GM10248 (cell line): ENCODE results near the gene CCDC192.

Experiments used
- CTCF ChIA-PET: fragments of 300-600 bp; sonication (Branson Sonifier 250); formaldehyde crosslinking; extraction: SDS; loops from one replicate; lab custom pipeline; 2021; ENCODE audit warnings: antibody characterized with exemption; lab: Yijun Ruan, JAX
- POLR2A ChIA-PET: fragments of 350-650 bp; sonication (Branson Sonifier 250); formaldehyde crosslinking; extraction: SDS; loops from one replicate; lab custom pipeline; 2020; ENCODE audit warnings: antibody characterized with exemption; lab: Yijun Ruan, JAX
- DNase-seq: peaks from one replicate; pipeline ENCODE4 v3.0.0; 2012; ENCODE audit errors: extremely low spot score
- TF ChIP-seq, protein P1 (sequence below): IDR thresholded peaks from 2 replicates; pipeline ENCODE4 v1.5.1; 2012; ENCODE audit warnings: mild to moderate bottlenecking, low read depth; ENCODE audit errors: extremely low read depth, missing control alignments, control extremely low read depth

The CCDC192 gene

DNA sequence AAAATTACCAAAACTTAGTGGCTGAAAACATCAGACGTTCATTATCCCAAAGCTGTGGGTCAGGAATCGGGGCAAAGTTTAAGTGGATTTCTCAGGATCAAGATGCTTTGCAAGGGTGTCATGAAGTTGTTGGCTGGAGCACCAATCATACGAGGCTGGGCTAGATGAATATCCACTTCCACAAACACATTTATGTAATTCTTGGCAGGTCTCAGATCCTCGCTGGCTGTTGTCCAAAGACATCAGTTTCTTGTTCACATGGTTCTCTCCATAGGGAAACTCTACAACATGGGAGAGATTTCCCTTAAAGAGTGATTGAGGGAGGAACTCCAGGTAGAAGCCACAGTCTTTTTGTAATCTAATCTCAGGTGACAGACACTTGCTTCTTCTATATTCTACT, 20.2 kb upstream of the CCDC192 start:
- POLR2A ChIA-PET = no interaction called here
- CTCF ChIA-PET = interaction anchor here (1.0 kb wide), 1 partner anchor 14 kb away, joined by 3 read pairs; no protein-coding TSS in a partner anchor
- TF ChIP-seq, protein P1, sequence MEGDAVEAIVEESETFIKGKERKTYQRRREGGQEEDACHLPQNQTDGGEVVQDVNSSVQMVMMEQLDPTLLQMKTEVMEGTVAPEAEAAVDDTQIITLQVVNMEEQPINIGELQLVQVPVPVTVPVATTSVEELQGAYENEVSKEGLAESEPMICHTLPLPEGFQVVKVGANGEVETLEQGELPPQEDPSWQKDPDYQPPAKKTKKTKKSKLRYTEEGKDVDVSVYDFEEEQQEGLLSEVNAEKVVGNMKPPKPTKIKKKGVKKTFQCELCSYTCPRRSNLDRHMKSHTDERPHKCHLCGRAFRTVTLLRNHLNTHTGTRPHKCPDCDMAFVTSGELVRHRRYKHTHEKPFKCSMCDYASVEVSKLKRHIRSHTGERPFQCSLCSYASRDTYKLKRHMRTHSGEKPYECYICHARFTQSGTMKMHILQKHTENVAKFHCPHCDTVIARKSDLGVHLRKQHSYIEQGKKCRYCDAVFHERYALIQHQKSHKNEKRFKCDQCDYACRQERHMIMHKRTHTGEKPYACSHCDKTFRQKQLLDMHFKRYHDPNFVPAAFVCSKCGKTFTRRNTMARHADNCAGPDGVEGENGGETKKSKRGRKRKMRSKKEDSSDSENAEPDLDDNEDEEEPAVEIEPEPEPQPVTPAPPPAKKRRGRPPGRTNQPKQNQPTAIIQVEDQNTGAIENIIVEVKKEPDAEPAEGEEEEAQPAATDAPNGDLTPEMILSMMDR = no peak
- DNase-seq = no peak

DNA sequence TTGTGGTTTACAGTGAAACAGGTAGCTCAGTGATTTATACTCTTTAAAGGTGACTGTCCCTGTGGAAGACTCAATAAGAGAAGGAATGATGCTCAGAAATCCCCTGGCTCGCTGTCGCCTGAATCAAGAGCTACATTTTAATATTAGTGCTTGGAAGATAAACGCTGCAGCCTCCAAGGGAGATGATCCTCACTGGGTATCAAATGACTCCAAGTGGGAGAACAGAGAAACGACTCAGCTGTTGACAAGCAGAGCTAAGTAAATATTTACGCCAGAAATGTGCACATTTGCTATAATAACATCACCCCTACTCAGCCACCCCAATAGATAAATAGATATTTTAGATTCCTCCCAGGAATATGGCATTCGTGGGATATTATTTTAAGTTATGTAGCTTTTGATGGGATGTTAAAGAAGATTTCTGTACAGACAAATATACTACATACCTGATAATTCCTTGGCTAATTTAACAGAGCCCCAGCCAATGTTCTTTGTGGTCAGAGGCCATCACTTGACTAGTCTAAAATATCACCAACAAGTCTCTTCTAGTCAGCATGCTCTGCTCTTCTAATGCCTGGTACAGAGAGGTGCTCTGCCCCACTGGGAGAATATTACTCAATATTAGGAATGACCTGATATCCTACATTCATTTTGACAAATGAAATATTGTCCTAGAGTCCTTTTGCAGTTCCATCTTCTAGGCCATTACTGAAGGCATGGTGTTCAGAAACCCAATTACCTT, 18.3 kb upstream of the CCDC192 start:
- TF ChIP-seq, protein P1 = no peak
- CTCF ChIA-PET = interaction anchor here (1.0 to 1.2 kb wide), 3 partner anchors 8 to 40 kb away, joined by 3 read pairs; no protein-coding TSS in a partner anchor
- no peak for DNase-seq
- POLR2A ChIA-PET = interaction anchor here (0.6 kb wide), 1 partner anchor 156 kb away, joined by 4 read pairs; no protein-coding TSS in a partner anchor

DNA sequence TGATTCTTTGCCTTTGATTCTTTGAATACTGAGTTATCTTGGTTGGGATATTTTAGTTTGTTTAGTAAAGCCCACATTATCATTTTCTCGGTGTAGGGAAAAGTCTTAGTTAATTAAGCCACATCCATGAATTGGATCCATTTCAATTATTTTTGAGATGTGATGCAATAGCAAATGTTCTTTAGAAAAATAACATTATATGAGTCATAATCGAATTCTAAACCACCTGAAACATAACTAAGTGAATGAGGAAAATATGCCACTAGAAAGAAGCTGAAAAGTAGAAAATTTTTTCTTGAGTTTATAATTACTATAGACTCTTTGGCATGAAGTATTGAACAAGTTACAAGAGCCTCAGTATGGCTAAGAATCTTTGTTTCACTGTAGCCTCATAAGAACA, 17.5 kb upstream of the CCDC192 start:
- CTCF ChIA-PET = interaction anchor here (1.0 kb wide), 1 partner anchor 9 kb away, joined by 3 read pairs; no protein-coding TSS in a partner anchor
- TF ChIP-seq, protein P1 = no peak
- POLR2A ChIA-PET = no interaction called here
- DNase-seq = no peak

DNA sequence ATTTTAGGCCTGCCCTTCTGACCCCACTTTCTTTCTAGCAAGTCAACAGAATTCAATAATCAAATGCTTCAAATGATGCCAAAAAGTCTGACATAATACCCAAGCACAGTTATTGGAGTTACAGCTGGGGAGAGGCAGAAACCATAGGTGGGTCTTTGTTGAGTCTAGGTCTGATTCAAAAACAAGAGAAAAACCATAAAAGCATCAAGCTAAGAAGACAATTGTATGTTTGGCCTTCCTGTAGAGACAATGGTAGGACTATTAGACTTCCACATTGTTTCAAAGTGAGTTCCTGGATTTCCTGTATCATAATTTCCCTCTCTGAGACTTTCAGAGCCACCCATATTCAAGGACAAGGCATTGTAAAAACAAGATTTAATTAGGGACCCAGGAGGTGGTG, 16.8 kb upstream of the CCDC192 start:
- TF ChIP-seq, protein P1 = no peak
- ChIA-PET POLR2A (no interaction called here), CTCF (interaction anchor here (1.1 kb wide), 1 partner anchor 28 kb away, joined by 3 read pairs; no protein-coding TSS in a partner anchor)
- no peak for DNase-seq

- TF ChIP-seq, protein P1 = no peak
- DNase-seq = no peak
- ChIA-PET CTCF (interaction anchor here (1.2 kb wide), 1 partner anchor 9 kb away, joined by 3 read pairs; the partner anchor contains the start of gene CCDC192), POLR2A (no interaction called here)
Measured at GRCh38 chr5:127694518-127695171, 8.5 kb upstream of the CCDC192 start.

- TF ChIP-seq, protein P1 = no peak
- POLR2A ChIA-PET = no interaction called here
- CTCF ChIA-PET = interaction anchor here (1.4 kb wide), 1 partner anchor 13 kb away, joined by 3 read pairs; no protein-coding TSS in a partner anchor
- DNase-seq = no peak
Measured at GRCh38 chr5:127695346-127695745, 7.8 kb upstream of the CCDC192 start.
